ENCODE measurements around the gene PP2D1.
"Not testable (repeated sequence)": the region's sequence is repeated elsewhere in the genome, so short reads cannot be mapped to it uniquely, and the experiment has no call there.

PP2D1 gene

DNA sequence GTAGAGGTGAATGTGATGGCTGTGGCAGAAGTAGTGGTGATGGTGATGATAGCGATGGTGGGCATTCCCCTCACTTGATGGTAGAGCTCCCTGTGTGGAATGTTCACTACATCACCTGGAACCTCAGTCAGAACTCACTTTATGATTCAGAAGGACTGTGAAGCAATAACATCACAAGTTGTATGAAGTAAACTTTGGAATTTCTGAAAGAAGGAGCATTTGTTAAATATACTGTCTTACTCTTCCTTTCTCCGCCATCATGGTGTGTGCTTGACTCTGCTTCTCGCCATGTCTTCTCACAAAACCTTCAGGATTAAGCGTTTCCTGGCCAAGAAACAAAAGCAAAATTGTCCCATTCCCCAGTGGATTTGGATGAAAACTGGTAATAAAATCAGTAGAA lies at the start of gene PP2D1:
PP2D1 (minus strand) TSS at position 101 of the 400 bp plus-strand sequence. CDS start 192 bp downstream, outside the sequence.
- no peak for DNase-seq (ENCODE audit: low read depth in 2 of 2)

DNA sequence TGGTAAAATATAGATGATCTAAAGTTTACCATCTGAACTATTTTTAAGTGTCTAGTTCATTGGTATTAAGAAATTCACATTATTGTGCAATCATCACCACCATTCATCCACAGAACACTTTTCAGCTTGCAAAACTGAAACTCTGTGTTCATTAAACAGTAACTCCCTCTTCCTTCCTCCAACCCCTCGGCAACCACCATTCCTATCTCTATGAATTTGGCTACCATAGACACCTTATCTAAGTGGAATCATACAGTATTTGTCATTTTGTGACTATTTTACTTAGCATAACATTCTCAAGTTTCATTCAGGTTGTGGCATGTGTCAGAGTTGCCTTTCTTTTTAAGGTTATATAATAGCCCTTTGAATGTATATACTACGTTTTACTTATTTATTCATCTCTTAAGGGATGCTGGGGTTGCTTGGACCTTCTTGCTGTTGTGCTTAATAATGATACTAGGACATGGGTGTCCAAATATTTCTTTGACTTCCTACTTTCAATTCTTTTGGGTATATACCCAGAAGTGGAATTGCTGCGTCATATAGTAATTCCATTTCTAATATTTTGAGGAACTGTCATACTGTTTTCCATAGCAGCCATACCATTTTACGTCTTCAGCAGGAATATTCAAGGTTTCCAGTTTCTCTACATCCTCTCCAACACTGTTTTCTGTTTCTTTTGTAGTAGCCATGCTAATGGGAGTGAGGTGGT lies 49.1 kb upstream of the PP2D1 start:
- no peak for DNase-seq (ENCODE audit: low read depth in 2 of 2)

DNA sequence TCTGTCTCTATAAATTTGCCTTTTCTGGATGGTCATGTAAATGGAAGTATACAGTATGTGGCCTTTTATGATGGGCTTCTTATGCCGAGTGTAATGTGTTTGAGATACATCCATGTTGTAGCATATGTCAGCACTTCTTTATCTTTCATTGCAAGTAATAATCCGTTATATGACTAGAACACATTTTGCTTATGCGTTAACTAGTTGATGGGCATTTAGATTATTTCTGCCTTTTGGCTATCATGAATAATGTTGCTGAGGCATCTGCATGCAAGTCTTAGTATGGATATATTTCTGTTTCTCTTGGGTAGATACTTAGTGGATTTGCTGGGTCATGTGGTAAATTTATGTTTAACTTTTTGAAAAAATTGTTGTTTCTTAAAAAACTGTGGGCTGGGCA lies 47.9 kb upstream of the PP2D1 start:
- no peak for DNase-seq (ENCODE audit: low read depth in 2 of 2)

- DNase-seq (ENCODE audit: low read depth in 2 of 2): no peak
Observed at GRCh38 chr3:20057612-20058180, 45.6 kb upstream of the PP2D1 start.

GRCh38 chr3:20056725-20057611 lies 44.9 kb upstream of the PP2D1 start:
- peak in 1 of 2 experiments; percentile 41 for DNase-seq (ENCODE audit: low read depth in 2 of 2)

- DNase-seq (ENCODE audit: low read depth in 2 of 2): no peak
Observed at GRCh38 chr3:20055842-20056241, 43.8 kb upstream of the PP2D1 start.

DNA sequence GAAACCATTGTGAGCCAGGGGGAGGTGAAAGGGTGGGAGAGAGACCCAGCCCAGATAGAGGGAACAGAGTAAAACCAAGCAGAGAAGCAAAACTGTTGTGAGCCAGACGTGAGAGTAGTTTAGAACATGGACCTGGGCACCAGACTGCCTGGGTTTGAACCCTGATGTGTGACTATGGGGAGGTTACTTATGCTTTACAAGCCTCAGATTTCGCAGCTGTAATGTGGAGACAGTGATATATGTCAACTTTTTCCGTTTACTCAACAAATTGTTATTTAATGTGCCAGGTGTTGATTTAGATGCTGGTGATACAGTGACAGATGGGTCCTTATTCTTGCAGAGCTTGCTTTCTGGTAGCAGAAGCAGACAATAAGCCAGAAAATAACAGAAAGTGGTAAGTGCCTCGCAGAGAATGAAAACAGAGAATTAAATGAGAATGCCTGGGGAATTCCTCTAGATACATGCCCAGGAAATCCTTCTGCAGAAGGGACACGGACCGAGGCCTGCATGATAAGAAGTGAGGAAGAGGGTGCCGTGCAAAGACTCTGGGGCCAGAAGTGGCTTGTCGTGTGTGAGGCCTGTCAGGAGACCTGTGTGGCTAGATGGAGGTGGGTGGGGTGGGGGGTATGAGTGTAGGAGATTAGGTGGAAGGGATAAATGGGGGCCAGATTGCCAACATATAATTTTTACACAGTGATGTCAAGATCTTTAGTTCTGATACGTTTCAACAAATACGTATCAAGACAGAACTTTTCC lies 43.1 kb upstream of the PP2D1 start:
- DNase-seq (ENCODE audit: low read depth in 2 of 2): no peak

- DNase-seq (ENCODE audit: low read depth in 2 of 2): peak in 1 of 2 experiments; percentile 39
Observed at GRCh38 chr3:20054549-20054987, 42.5 kb upstream of the PP2D1 start.

DNA sequence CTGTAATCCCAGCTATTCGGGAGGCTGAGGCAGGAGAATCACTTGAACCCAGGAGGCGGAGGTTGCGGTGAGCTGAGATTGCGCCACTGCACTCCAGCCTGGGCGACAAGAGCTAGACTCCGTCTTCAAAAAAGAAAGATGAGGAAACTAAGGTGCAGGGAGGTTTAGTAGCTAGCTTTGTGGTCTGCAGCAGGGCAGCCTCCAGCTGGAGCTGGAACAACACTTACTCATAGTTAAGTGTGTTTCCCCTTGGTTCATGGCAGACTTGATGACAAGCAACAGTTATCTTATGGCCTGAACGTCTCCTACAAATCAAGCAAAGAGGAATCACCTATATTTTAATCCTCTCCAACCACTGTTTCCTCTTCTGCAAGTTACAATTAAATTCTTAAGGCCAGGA lies 40.8 kb upstream of the PP2D1 start:
- DNase-seq (ENCODE audit: low read depth in 2 of 2): no peak

- no peak for DNase-seq (ENCODE audit: low read depth in 2 of 2)
Observed at GRCh38 chr3:20051123-20051806, 39.2 kb upstream of the PP2D1 start.

GRCh38 chr3:20047976-20048883 lies 36.2 kb upstream of the PP2D1 start:
- DNase-seq (ENCODE audit: low read depth in 2 of 2): peak; percentile 60 to 65

- DNase-seq (ENCODE audit: low read depth in 2 of 2): peak in 1 of 2 experiments; percentile 28
Observed at GRCh38 chr3:20047341-20047779, 35.3 kb upstream of the PP2D1 start.

- DNase-seq (ENCODE audit: low read depth in 2 of 2): no peak
Observed at GRCh38 chr3:20046556-20046955, 34.5 kb upstream of the PP2D1 start.

GRCh38 chr3:20045141-20045540 lies 33.1 kb upstream of the PP2D1 start:
- DNase-seq (ENCODE audit: low read depth in 2 of 2): not testable (repeated sequence)

DNA sequence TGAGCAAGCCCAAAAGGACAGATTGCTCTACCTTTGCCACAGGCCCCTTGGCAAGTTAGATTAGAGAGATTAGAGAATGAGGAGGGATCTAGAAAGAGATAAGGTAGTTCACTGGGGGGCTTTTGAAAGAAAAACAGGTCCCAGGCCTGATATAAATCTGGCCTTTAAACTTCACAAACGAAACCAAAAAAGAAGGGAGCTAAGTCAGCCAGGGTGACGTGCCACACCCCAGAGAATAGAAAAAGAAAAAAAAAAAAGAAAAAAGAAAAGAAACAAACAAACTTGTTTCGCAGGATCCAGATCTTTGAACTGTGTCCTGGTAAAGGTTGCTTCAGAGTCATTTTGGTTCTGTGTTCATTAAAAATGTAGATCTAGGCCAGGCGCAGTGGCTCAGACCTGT lies 31.8 kb upstream of the PP2D1 start:
- DNase-seq (ENCODE audit: low read depth in 2 of 2): no peak

DNA sequence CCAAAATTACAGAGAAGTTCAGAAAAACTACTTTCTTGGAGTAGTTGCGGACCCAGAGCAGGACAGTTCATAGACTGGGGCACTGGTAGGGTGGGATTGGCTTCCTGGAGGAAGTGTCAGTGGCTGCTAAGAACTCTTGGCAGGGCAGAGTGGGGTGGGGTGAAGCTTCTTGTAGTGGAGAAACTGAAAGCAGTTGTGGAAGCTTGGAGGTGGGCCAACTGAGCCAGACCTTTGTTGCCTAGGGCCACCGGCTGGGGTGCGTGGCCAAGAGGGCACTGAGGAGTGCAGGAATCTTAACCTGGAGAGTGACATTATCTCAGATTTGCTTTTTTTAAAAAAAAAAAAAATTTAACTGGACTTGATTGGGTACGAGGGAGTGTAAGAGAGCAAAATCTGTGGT lies 31.3 kb upstream of the PP2D1 start:
- DNase-seq (ENCODE audit: low read depth in 2 of 2): no peak

DNA sequence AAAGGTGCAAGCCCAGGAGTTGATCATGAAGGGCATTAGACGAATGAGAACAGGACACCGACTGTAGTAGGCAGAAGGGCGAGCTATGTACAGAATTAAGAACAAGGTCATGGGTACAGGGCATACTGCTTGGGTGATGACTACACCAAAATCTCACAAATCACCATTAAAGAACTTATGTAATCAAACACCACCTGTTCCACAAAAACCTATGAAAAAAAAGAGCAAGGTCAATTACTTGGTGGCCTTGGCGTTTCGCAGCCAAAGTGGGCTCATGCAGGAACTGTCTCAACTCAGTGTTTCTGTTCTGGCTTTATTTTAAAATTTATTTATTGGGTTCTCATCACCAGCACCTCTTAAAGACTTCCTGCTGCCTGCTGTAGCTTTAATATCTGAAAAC lies 30.3 kb upstream of the PP2D1 start:
- DNase-seq (ENCODE audit: low read depth in 2 of 2): no peak

- DNase-seq (ENCODE audit: low read depth in 2 of 2): no peak
Observed at GRCh38 chr3:20041197-20041780, 29.2 kb upstream of the PP2D1 start.

GRCh38 chr3:20040548-20041196 lies 28.6 kb upstream of the PP2D1 start:
- DNase-seq (ENCODE audit: low read depth in 2 of 2): no peak
